ENCODE measurements around the gene NPBWR2. TPM values are rescaled to one million over a fixed set of nuclear protein-coding genes. Genes with fewer than 3 reads are reported as not detected.

NPBWR2 gene
- total RNA-seq, 1 experiment from 2014 or later: not detected

GRCh38 chr20:64095455-64095854, 11.9 kb downstream of the NPBWR2 start:
- ATAC-seq (no peak), DNase-seq (ENCODE audit: low read depth, low spot score) (no peak)
- no peaks in the 10 kb centered on the region for H3K9me3 ChIP-seq (ENCODE audit: control insufficient read depth, insufficient read depth, low read depth, low read length)
- no peak overlapping the region for H3K27ac ChIP-seq (ENCODE audit: low read length)
- CTCF ChIA-PET: no interaction called here
- no peaks in the 10 kb centered on the region for H3K36me3 ChIP-seq (ENCODE audit: control insufficient read depth, insufficient read depth, low read length)
- no peaks in the 10 kb centered on the region for H3K27me3 ChIP-seq (ENCODE audit: control insufficient read depth, insufficient read depth, low read length)
- intact Hi-C loops (cut with micrococcal nuclease; ENCODE audit: unreplicated experiment) (no loop called here), in situ Hi-C loops (cut with HindIII; ENCODE audit: low pct_unique_long_range_greater_than_20kb, low sequenced_read_pairs) (no loop called here)
- TF ChIP-seq TCF7L2 (IDR thresholded peaks at IDR 0.05; ENCODE audit: low read depth, low read length) (no peak), SIN3A (IDR thresholded peaks at IDR 0.05; ENCODE audit: borderline replicate concordance, insufficient read depth, low read depth, low read length) (no peak), REST (IDR thresholded peaks at IDR 0.05; ENCODE audit: insufficient read depth in 1 of 2, low read depth in 2 of 2, low read length in 1 of 2) (no peak), POLR2AphosphoS5 (IDR thresholded peaks at IDR 0.05; ENCODE audit: low read depth, low read length) (no peak), CTCF (IDR thresholded peaks at IDR 0.05) (no peak)
- POLR2A ChIA-PET: no interaction called here
- H3K4me1 ChIP-seq (ENCODE audit: control insufficient read depth, insufficient read depth, low read length): no peaks in the 10 kb centered on the region
- no peak overlapping the region for H3K4me3 ChIP-seq (ENCODE audit: low read depth in 2 of 2, low read length in 2 of 2)
- BruUV-seq (replicated peaks): no TSS peak

GRCh38 chr20:64093013-64093503, 14.3 kb downstream of the NPBWR2 start:
- ChIA-PET CTCF (no interaction called here), POLR2A (no interaction called here)

GRCh38 chr20:64092258-64093012, 14.9 kb downstream of the NPBWR2 start:
- BruUV-seq (replicated peaks): no TSS peak
- Histone ChIP-seq H3K9me3 (ENCODE audit: control insufficient read depth, insufficient read depth, low read depth, low read length) (no peaks in the 10 kb centered on the region), H3K27ac (ENCODE audit: low read length) (no peak overlapping the region), H3K4me1 (ENCODE audit: control insufficient read depth, insufficient read depth, low read length) (no peaks in the 10 kb centered on the region), H3K27me3 (ENCODE audit: control insufficient read depth, insufficient read depth, low read length) (no peaks in the 10 kb centered on the region), H3K4me3 (ENCODE audit: low read depth in 2 of 2, low read length in 2 of 2) (no peak overlapping the region), H3K36me3 (ENCODE audit: control insufficient read depth, insufficient read depth, low read length) (no peaks in the 10 kb centered on the region)
- CTCF ChIA-PET: interaction anchor here (0.6 kb wide), 1 partner anchor 23 kb away, joined by 3 read pairs; no protein-coding TSS in a partner anchor
- intact Hi-C loops (cut with micrococcal nuclease; ENCODE audit: unreplicated experiment) (no loop called here), in situ Hi-C loops (cut with HindIII; ENCODE audit: low pct_unique_long_range_greater_than_20kb, low sequenced_read_pairs) (no loop called here)
- POLR2A ChIA-PET: interaction anchor here (0.7 kb wide), 1 partner anchor 9 kb away, joined by 3 read pairs; no protein-coding TSS in a partner anchor
- TF ChIP-seq SIN3A (IDR thresholded peaks at IDR 0.05; ENCODE audit: borderline replicate concordance, insufficient read depth, low read depth, low read length): no peak
- TF ChIP-seq REST (IDR thresholded peaks at IDR 0.05; ENCODE audit: insufficient read depth in 1 of 2, low read depth in 2 of 2, low read length in 1 of 2): 0 out of 4 replicates have a peak, but pooled peaks of 1 of the 2 experiments have one; percentile 34
- ATAC-seq (peak; percentile 69), DNase-seq (ENCODE audit: low read depth, low spot score) (no peak)

More at GRCh38 chr20:64093013-64093503, 14.3 kb downstream of the NPBWR2 start:
- H3K9me3 ChIP-seq (ENCODE audit: control insufficient read depth, insufficient read depth, low read depth, low read length): no peaks in the 10 kb centered on the region
- H3K36me3 ChIP-seq (ENCODE audit: control insufficient read depth, insufficient read depth, low read length): no peaks in the 10 kb centered on the region
- TF ChIP-seq SIN3A (IDR thresholded peaks at IDR 0.05; ENCODE audit: borderline replicate concordance, insufficient read depth, low read depth, low read length) (no peak), POLR2AphosphoS5 (IDR thresholded peaks at IDR 0.05; ENCODE audit: low read depth, low read length) (no peak)
- in situ Hi-C loops (cut with HindIII; ENCODE audit: low pct_unique_long_range_greater_than_20kb, low sequenced_read_pairs): no loop called here
- ATAC-seq (peak; percentile 51; the same call in 1 of the 2 replicates), DNase-seq (ENCODE audit: low read depth, low spot score) (no peak)
- H3K27ac ChIP-seq (ENCODE audit: low read length): no peak overlapping the region
- BruUV-seq (replicated peaks): no TSS peak
- intact Hi-C loops (cut with micrococcal nuclease; ENCODE audit: unreplicated experiment): no loop called here
- H3K4me1 ChIP-seq (ENCODE audit: control insufficient read depth, insufficient read depth, low read length): no peaks in the 10 kb centered on the region
- no peak overlapping the region for H3K4me3 ChIP-seq (ENCODE audit: low read depth in 2 of 2, low read length in 2 of 2)
- H3K27me3 ChIP-seq (ENCODE audit: control insufficient read depth, insufficient read depth, low read length): no peaks in the 10 kb centered on the region
